Activated T-helper 1 cell treated with Interleukin-2 at 50 U/mL for 16 hours (primary cell): Measurements from ENCODE around the gene GNAI3.

Experiments used
- DNase-seq: peaks from one replicate; pipeline ENCODE4 v3.0.0-alpha.2; 2020; ENCODE audit warnings: low read depth

The GNAI3 gene

DNA sequence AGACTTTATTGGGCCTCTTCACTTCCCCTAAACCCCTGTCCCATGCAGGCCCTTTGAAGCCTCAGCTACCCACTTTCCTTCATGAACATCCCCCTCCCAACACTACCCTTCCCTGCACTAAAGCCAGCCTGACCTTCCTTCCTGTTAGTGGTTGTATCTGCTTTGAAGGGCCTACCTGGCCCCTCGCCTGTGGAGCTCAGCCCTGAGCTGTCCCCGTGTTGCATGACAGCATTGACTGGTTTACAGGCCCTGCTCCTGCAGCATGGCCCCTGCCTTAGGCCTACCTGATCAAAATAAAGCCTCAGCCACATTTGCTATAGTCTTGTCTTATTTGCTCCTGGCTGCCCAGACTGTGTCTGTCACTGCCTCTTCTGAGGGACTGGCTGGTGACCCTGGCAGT is 113.0 kb downstream of the GNAI3 start:
- DNase-seq: no peak

DNA sequence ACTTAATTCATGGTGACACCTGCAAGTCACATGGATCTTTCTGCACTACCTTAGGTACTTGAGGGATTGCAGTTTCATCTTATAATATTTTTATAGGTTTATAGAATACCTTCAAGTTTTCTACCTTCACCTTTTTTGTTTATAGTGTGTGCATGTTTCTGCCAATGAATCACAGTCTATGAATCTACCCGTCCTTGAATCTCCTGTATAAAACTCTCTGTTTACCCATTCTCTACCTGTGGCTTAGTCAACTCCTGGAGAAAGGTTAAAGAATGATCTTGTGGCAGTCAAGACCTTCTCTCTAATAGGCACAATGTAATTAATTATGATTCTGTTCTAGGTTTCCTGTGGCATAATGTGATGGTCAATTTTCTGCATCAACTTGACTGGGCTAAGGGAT is 116.3 kb downstream of the GNAI3 start:
- no peak for DNase-seq

DNA sequence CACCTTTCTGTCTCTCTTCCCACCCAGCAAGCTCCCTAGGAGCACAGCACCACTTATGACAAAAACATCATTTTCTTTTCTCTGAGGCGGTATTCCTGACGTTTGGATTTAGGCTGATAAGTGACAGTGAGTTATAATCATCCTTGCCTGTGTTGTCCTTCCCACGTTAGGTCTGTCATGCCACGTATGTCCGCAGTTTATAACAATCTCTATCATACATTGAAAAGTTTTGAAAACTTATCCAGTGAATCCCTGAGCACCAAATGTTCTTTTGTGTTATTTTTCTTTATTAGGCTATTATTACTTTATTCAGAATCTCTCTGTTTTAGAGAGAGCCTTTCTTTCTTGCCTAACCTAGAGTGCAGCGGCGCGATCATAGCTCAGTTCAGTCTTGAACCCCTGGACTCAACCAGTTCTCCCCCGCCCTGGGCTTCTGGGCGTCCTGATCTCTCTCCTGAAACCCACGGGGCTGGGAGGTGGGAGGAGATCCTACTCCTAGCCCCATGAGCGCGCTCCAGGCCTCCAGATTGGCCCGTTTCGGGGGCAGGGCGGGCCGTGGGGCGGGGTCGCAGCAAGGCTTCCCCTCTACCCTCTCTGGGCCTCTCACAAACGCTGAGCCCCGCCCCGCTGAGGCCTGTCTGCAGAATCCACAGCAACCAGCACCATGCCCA is 119.2 kb downstream of the GNAI3 start, which contains the start of gene GSTM2:
Gene GSTM2, plus strand, starts transcription at position 606 of the 671 bp plus-strand sequence. Its CDS starts 59 bp downstream, at position 665.
- DNase-seq: peak; percentile 68
